ENCODE results near the gene SLC17A3.
A peak's percentile ranks its signal among the peaks of the same experiment; 100 is the strongest.

SLC17A3 gene

GRCh38 chr6:25899580-25900408 is 25.8 kb upstream of the SLC17A3 start:
- no peak overlapping the region for H3K27ac Mint-ChIP-seq
- H3K36me3 Mint-ChIP-seq: no peaks in the 10 kb centered on the region
- CTCF ChIA-PET: interaction anchor here (1.0 to 1.6 kb wide), 2 partner anchors 103 to 180 kb away, joined by 4 read pairs; no protein-coding TSS in a partner anchor
- no peak overlapping the region for H3K4me3 Mint-ChIP-seq
- peaks cover 3% of the 10 kb centered on the region for H3K27me3 Mint-ChIP-seq
- peaks cover 2% of the 10 kb centered on the region for H3K4me1 Mint-ChIP-seq
- no peak for DNase-seq
- no peaks in the 10 kb centered on the region for H3K9me3 Mint-ChIP-seq

- Mint-ChIP-seq H3K4me3 (no peak overlapping the region), H3K27ac (no peak overlapping the region), H3K27me3 (peaks cover 5% of the 10 kb centered on the region), H3K4me1 (peaks cover 2% of the 10 kb centered on the region), H3K36me3 (no peaks in the 10 kb centered on the region), H3K9me3 (no peaks in the 10 kb centered on the region)
- CTCF ChIA-PET: interaction anchor here (1.0 to 1.6 kb wide), 2 partner anchors 104 to 179 kb away, joined by 4 read pairs; no protein-coding TSS in a partner anchor
- no peak for DNase-seq
These were observed 25.1 kb upstream of the SLC17A3 start for GRCh38 chr6:25899123-25899522.

GRCh38 chr6:25898289-25898977 is 24.4 kb upstream of the SLC17A3 start:
- Mint-ChIP-seq H3K27me3 (peaks cover 7% of the 10 kb centered on the region), H3K4me3 (no peak overlapping the region), H3K9me3 (no peaks in the 10 kb centered on the region), H3K36me3 (no peaks in the 10 kb centered on the region), H3K27ac (no peak overlapping the region), H3K4me1 (peaks cover 2% of the 10 kb centered on the region)
- CTCF ChIA-PET: interaction anchor here (1.0 to 1.6 kb wide), 2 partner anchors 105 to 178 kb away, joined by 4 read pairs; no protein-coding TSS in a partner anchor
- DNase-seq: no peak

- H3K27ac Mint-ChIP-seq: no peak overlapping the region
- no peaks in the 10 kb centered on the region for H3K9me3 Mint-ChIP-seq
- no peaks in the 10 kb centered on the region for H3K4me1 Mint-ChIP-seq
- no peaks in the 10 kb centered on the region for H3K36me3 Mint-ChIP-seq
- CTCF ChIA-PET: interaction anchor here (0.7 kb wide), 1 partner anchor 14 kb away, joined by 3 read pairs; no protein-coding TSS in a partner anchor
- no peak for DNase-seq
- H3K27me3 Mint-ChIP-seq: peaks cover 5% of the 10 kb centered on the region
- H3K4me3 Mint-ChIP-seq: no peak overlapping the region
These were observed 22.2 kb upstream of the SLC17A3 start for GRCh38 chr6:25896252-25896651.

GRCh38 chr6:25895771-25896170 is 21.7 kb upstream of the SLC17A3 start:
- H3K9me3 Mint-ChIP-seq: no peaks in the 10 kb centered on the region

GRCh38 chr6:25893778-25894177 is 19.7 kb upstream of the SLC17A3 start:
- H3K4me1 Mint-ChIP-seq: no peaks in the 10 kb centered on the region
- H3K9me3 Mint-ChIP-seq: no peaks in the 10 kb centered on the region
- H3K27ac Mint-ChIP-seq: no peak overlapping the region
- CTCF ChIA-PET: no interaction called here
- H3K27me3 Mint-ChIP-seq: peaks cover 5% of the 10 kb centered on the region
- H3K36me3 Mint-ChIP-seq: no peaks in the 10 kb centered on the region
- no peak for DNase-seq
- H3K4me3 Mint-ChIP-seq: no peak overlapping the region

More at GRCh38 chr6:25895771-25896170, 21.7 kb upstream of the SLC17A3 start:
- DNase-seq: no peak
- CTCF ChIA-PET: interaction anchor here (0.6 to 0.7 kb wide), 2 partner anchors 14 to 698 kb away, joined by 3 read pairs; no protein-coding TSS in a partner anchor
- Mint-ChIP-seq H3K4me3 (no peak overlapping the region), H3K27ac (no peak overlapping the region), H3K36me3 (no peaks in the 10 kb centered on the region), H3K4me1 (no peaks in the 10 kb centered on the region), H3K27me3 (peaks cover 5% of the 10 kb centered on the region)

GRCh38 chr6:25892877-25893276 is 18.8 kb upstream of the SLC17A3 start:
- Mint-ChIP-seq H3K36me3 (no peaks in the 10 kb centered on the region), H3K9me3 (no peaks in the 10 kb centered on the region), H3K4me1 (no peaks in the 10 kb centered on the region), H3K27me3 (peaks cover 5% of the 10 kb centered on the region), H3K27ac (no peak overlapping the region), H3K4me3 (no peak overlapping the region)
- no peak for DNase-seq
- CTCF ChIA-PET: interaction anchor here (0.7 kb wide), 1 partner anchor 105 kb away, joined by 3 read pairs; no protein-coding TSS in a partner anchor

GRCh38 chr6:25889877-25890853 is 16.1 kb upstream of the SLC17A3 start:
- DNase-seq: peak; percentile 40
- no peaks in the 10 kb centered on the region for H3K36me3 Mint-ChIP-seq
- no peak overlapping the region for H3K27ac Mint-ChIP-seq
- CTCF ChIA-PET: interaction anchor here (0.9 to 3.2 kb wide), 4 partner anchors 102 to 172 kb away, joined by 4 to 18 read pairs (median 8); no protein-coding TSS in a partner anchor
- H3K4me1 Mint-ChIP-seq: no peaks in the 10 kb centered on the region
- H3K4me3 Mint-ChIP-seq: no peak overlapping the region
- no peaks in the 10 kb centered on the region for H3K9me3 Mint-ChIP-seq
- peaks cover 5% of the 10 kb centered on the region for H3K27me3 Mint-ChIP-seq

- Mint-ChIP-seq H3K4me1 (no peaks in the 10 kb centered on the region), H3K27ac (no peak overlapping the region), H3K27me3 (no peaks in the 10 kb centered on the region), H3K4me3 (no peak overlapping the region), H3K9me3 (no peaks in the 10 kb centered on the region), H3K36me3 (no peaks in the 10 kb centered on the region)
- no peak for DNase-seq
- CTCF ChIA-PET: interaction anchor here (1.3 to 3.2 kb wide), 2 partner anchors 100 to 168 kb away, joined by 4 to 18 read pairs; no protein-coding TSS in a partner anchor
These were observed 14.6 kb upstream of the SLC17A3 start for GRCh38 chr6:25888626-25889025.

- CTCF ChIA-PET: interaction anchor here (0.6 to 2.2 kb wide), 2 partner anchors 98 to 163 kb away, joined by 3 to 5 read pairs; no protein-coding TSS in a partner anchor
- H3K36me3 Mint-ChIP-seq: no peaks in the 10 kb centered on the region
- no peak for DNase-seq
- H3K27me3 Mint-ChIP-seq: no peaks in the 10 kb centered on the region
- no peak overlapping the region for H3K4me3 Mint-ChIP-seq
- H3K9me3 Mint-ChIP-seq: no peaks in the 10 kb centered on the region
- no peak overlapping the region for H3K27ac Mint-ChIP-seq
- peaks cover 2% of the 10 kb centered on the region for H3K4me1 Mint-ChIP-seq
These were observed 12.0 kb upstream of the SLC17A3 start for GRCh38 chr6:25886066-25886465.

GRCh38 chr6:25883991-25884390 is 9.9 kb upstream of the SLC17A3 start:
- Mint-ChIP-seq H3K4me1 (peaks cover 2% of the 10 kb centered on the region), H3K27me3 (peaks cover 6% of the 10 kb centered on the region), H3K36me3 (no peaks in the 10 kb centered on the region), H3K9me3 (no peaks in the 10 kb centered on the region), H3K4me3 (no peak overlapping the region), H3K27ac (no peak overlapping the region)
- DNase-seq: no peak
- CTCF ChIA-PET: no interaction called here

- Mint-ChIP-seq H3K36me3 (no peaks in the 10 kb centered on the region), H3K27me3 (peaks cover 11% of the 10 kb centered on the region)
- CTCF ChIA-PET: no interaction called here
These were observed 9.5 kb upstream of the SLC17A3 start for GRCh38 chr6:25883536-25883935.

GRCh38 chr6:25882051-25882496 is 8.0 kb upstream of the SLC17A3 start:
- peaks cover 11% of the 10 kb centered on the region for H3K27me3 Mint-ChIP-seq
- H3K36me3 Mint-ChIP-seq: no peaks in the 10 kb centered on the region
- peak overlapping the region; percentile 73 for H3K4me3 Mint-ChIP-seq
- no peak overlapping the region for H3K27ac Mint-ChIP-seq
- peaks cover 4% of the 10 kb centered on the region for H3K4me1 Mint-ChIP-seq
- peak; percentile 53 for DNase-seq
- CTCF ChIA-PET: interaction anchor here (0.8 to 1.5 kb wide), 9 partner anchors 14 to 121 kb away, joined by 3 to 6 read pairs (median 3); no protein-coding TSS in a partner anchor
- H3K9me3 Mint-ChIP-seq: no peaks in the 10 kb centered on the region

More at GRCh38 chr6:25883536-25883935, 9.5 kb upstream of the SLC17A3 start:
- DNase-seq: no peak
- Mint-ChIP-seq H3K27ac (no peak overlapping the region), H3K4me1 (peaks cover 2% of the 10 kb centered on the region), H3K4me3 (no peak overlapping the region), H3K9me3 (no peaks in the 10 kb centered on the region)

All from activated naive CD4-positive, alpha-beta T cell treated with anti-CD3 and anti-CD28 coated beads, Interleukin-2, amount 10 ng/mL, durations not matched to agents 7 days and 5 days (primary cell).